ENCODE measurements around the gene OTUB2.

The OTUB2 gene

GRCh38 chr14:94041551-94042346 lies 15.6 kb downstream of the OTUB2 start:
- CTCF ChIA-PET = interaction anchor here (1.1 kb wide), 1 partner anchor 57 kb away, joined by 3 read pairs; no protein-coding TSS in a partner anchor
- TF ChIP-seq, protein P1, sequence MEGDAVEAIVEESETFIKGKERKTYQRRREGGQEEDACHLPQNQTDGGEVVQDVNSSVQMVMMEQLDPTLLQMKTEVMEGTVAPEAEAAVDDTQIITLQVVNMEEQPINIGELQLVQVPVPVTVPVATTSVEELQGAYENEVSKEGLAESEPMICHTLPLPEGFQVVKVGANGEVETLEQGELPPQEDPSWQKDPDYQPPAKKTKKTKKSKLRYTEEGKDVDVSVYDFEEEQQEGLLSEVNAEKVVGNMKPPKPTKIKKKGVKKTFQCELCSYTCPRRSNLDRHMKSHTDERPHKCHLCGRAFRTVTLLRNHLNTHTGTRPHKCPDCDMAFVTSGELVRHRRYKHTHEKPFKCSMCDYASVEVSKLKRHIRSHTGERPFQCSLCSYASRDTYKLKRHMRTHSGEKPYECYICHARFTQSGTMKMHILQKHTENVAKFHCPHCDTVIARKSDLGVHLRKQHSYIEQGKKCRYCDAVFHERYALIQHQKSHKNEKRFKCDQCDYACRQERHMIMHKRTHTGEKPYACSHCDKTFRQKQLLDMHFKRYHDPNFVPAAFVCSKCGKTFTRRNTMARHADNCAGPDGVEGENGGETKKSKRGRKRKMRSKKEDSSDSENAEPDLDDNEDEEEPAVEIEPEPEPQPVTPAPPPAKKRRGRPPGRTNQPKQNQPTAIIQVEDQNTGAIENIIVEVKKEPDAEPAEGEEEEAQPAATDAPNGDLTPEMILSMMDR (conservative IDR thresholded peaks at IDR 0.05; ENCODE audit: low read depth) = no peak
- no peak for DNase-seq (ENCODE audit: low spot score)
- H3K27ac ChIP-seq = no peak overlapping the region
- POLR2A ChIA-PET (ENCODE audit: low non-redundant PET) = no interaction called here

- ChIA-PET POLR2A (ENCODE audit: low non-redundant PET) (no interaction called here), CTCF (interaction anchor here (1.1 kb wide), 1 partner anchor 58 kb away, joined by 3 read pairs; no protein-coding TSS in a partner anchor)
- no peak overlapping the region for H3K27ac ChIP-seq
- TF ChIP-seq, protein P1 (conservative IDR thresholded peaks at IDR 0.05; ENCODE audit: low read depth) = no peak
- DNase-seq (ENCODE audit: low spot score) = no peak
Observed at GRCh38 chr14:94042433-94043091, 16.4 kb downstream of the OTUB2 start.

- TF ChIP-seq, protein P1 (conservative IDR thresholded peaks at IDR 0.05; ENCODE audit: low read depth) = no peak
- H3K27ac ChIP-seq = no peak overlapping the region
- ChIA-PET CTCF (no interaction called here), POLR2A (ENCODE audit: low non-redundant PET) (no interaction called here)
- DNase-seq (ENCODE audit: low spot score) = no peak
Observed at GRCh38 chr14:94043111-94043755, 17.1 kb downstream of the OTUB2 start.

GRCh38 chr14:94043756-94044475 lies 17.8 kb downstream of the OTUB2 start:
- ChIA-PET POLR2A (ENCODE audit: low non-redundant PET) (no interaction called here), CTCF (interaction anchor here (0.6 kb wide), 1 partner anchor 833 kb away, joined by 3 read pairs; no protein-coding TSS in a partner anchor)
- TF ChIP-seq, protein P1 (conservative IDR thresholded peaks at IDR 0.05; ENCODE audit: low read depth) = no peak
- DNase-seq (ENCODE audit: low spot score) = no peak
- H3K27ac ChIP-seq = peak overlapping the region; percentile 12; the same call in 1 of the 2 replicates

- no peak for DNase-seq (ENCODE audit: low spot score)
- TF ChIP-seq, protein P1 (conservative IDR thresholded peaks at IDR 0.05; ENCODE audit: low read depth) = no peak
- ChIA-PET CTCF (interaction anchor here (0.6 kb wide), 1 partner anchor 833 kb away, joined by 3 read pairs; no protein-coding TSS in a partner anchor), POLR2A (ENCODE audit: low non-redundant PET) (no interaction called here)
- peak overlapping the region; percentile 12; the same call in 1 of the 2 replicates for H3K27ac ChIP-seq
Observed at GRCh38 chr14:94044476-94045091, 18.4 kb downstream of the OTUB2 start.

Data from RWPE1 (cell line).